GM12878 (cell line): ENCODE results near the gene BOLA1. TPM values are rescaled to one million over a fixed set of nuclear protein-coding genes. Genes with fewer than 3 reads are reported as not detected.

ENCODE experiments used
- ATAC-seq: fragments of 200-7000 bp; cut with Tn5 transposase; 3 replicates; pipeline ENCODE4 v1.9.1; 2020; ENCODE audit warnings: mild to moderate bottlenecking, moderate library complexity
- BruUV-seq: library from RNA; stranded (reverse); fragments of 400-500 nt; replicated peaks from 2 replicates; lab custom pipeline; 2021; lab: Mats Ljungman, UMichigan
- CTCF ChIA-PET: fragments of 300-600 bp; sonication (Branson Sonifier 250); formaldehyde crosslinking; extraction: SDS; loops from one replicate; lab custom pipeline; 2021; ENCODE audit warnings: inconsistent platforms; lab: Yijun Ruan, JAX
- POLR2A ChIA-PET: fragments of 350-600 bp; formaldehyde crosslinking; extraction: SDS; loops from one replicate; lab custom pipeline; 2021; ENCODE audit warnings: inconsistent platforms; lab: Charles Lee
- RAD21 ChIA-PET: fragments of 300-600 bp; sonication (Branson Sonifier 250); formaldehyde crosslinking; loops from one replicate; lab custom pipeline; 2023; ENCODE audit warnings: antibody characterized with exemption; ENCODE audit not compliant: unreplicated experiment; lab: Charles Lee
- SMC1A ChIA-PET: fragments of 300-600 bp; sonication (Branson Sonifier 250); formaldehyde crosslinking; loops from one replicate; lab custom pipeline; 2023; ENCODE audit not compliant: unreplicated experiment, uncharacterized antibody; lab: Charles Lee
- DNase-seq: peaks from one replicate; pipeline ENCODE4 v3.0.0-alpha.2; 2011; ENCODE audit warnings: low read depth, low spot score
- FAIRE-seq: peaks from 3 replicates; lab custom pipeline; 2011; peaks lifted over from hg19 to GRCh38; lab: Jason Lieb, UNC
- H2AFZ ChIP-seq: 2 replicates; pipeline ENCODE4 v1.6.0; 2011; ENCODE audit warnings: low read depth, low read length, control low read depth; ENCODE audit not compliant: control insufficient read depth
- H3K27ac ChIP-seq: 2 replicates; pipeline ENCODE4 v1.5.1; 2011; ENCODE audit warnings: control low read depth; ENCODE audit not compliant: control insufficient read depth, insufficient read depth
- H3K27me3 ChIP-seq, 2 experiments: replicated peaks in 1 of 2; 2 replicates each; pipeline versions ENCODE4 v1.6.0 to v1.6.1; 2011; ENCODE audit warnings: low read length in 1 of 2; ENCODE audit not compliant: control insufficient read depth in 2 of 2, insufficient read depth in 2 of 2
- H3K36me3 ChIP-seq, 2 experiments: 2 replicates each; pipeline ENCODE4 v1.5.1; 2011; ENCODE audit warnings: low read length in 1 of 2; ENCODE audit not compliant: control insufficient read depth in 2 of 2, insufficient read depth in 2 of 2
- H3K4me1 ChIP-seq: 2 replicates; pipeline ENCODE4 v1.6.1; 2011; ENCODE audit warnings: mild to moderate bottlenecking, low read length, moderate library complexity, mixed read lengths; ENCODE audit not compliant: control insufficient read depth, insufficient read depth
- H3K4me2 ChIP-seq: 2 replicates; pipeline ENCODE4 v1.6.0; 2011; ENCODE audit warnings: control low read depth; ENCODE audit not compliant: control insufficient read depth, insufficient read depth
- H3K4me3 ChIP-seq: fragments of 200-600 bp; sonication (generic); 2 replicates; pipeline ENCODE4 v1.5.1; 2016
- H3K79me2 ChIP-seq: 2 replicates; pipeline ENCODE4 v1.6.0; 2011; ENCODE audit warnings: low read length; ENCODE audit not compliant: control insufficient read depth, insufficient read depth
- H3K9ac ChIP-seq: 2 replicates; pipeline ENCODE4 v1.8.0; 2011; ENCODE audit warnings: low read length, control low read depth, mixed read lengths; ENCODE audit not compliant: control insufficient read depth, insufficient read depth
- H3K9me3 ChIP-seq: replicated peaks from 3 replicates; pipeline ENCODE4 v1.5.1; 2011; ENCODE audit warnings: mild to moderate bottlenecking, low read length; ENCODE audit not compliant: control insufficient read depth, insufficient read depth
- H4K20me1 ChIP-seq: 2 replicates; pipeline ENCODE4 v1.6.0; 2011; ENCODE audit not compliant: control insufficient read depth, insufficient read depth
- BCL3 ChIP-seq: IDR thresholded peaks from 2 replicates; pipeline ENCODE4 v1.6.1; 2011; ENCODE audit warnings: borderline replicate concordance, low read depth, mild to moderate bottlenecking, moderate library complexity, low read length; ENCODE audit not compliant: insufficient read depth, poor library complexity, severe bottlenecking
- GATAD2B ChIP-seq: fragments of 450-650 bp; conservative IDR thresholded peaks from 2 replicates; pipeline ENCODE4 v1.6.1; 2017; ENCODE audit warnings: low read depth, mild to moderate bottlenecking, moderate library complexity
- HDAC6 ChIP-seq: fragments of 200-600 bp; sonication (generic); IDR thresholded peaks from one replicate; pipeline ENCODE4 v1.8.0; 2017; ENCODE audit warnings: antibody characterized with exemption; ENCODE audit not compliant: unreplicated experiment
- MYB ChIP-seq: fragments of 150-350 bp; IDR thresholded peaks from 2 replicates; pipeline ENCODE4 v1.6.1; 2014; ENCODE audit warnings: mild to moderate bottlenecking, low read depth, low read length, borderline replicate concordance
- NFIC ChIP-seq: IDR thresholded peaks from 2 replicates; pipeline ENCODE4 v1.6.1; 2012; ENCODE audit warnings: low read depth, mild to moderate bottlenecking, inconsistent platforms, low read length, moderate library complexity
- NR2F1 ChIP-seq: fragments of 450-650 bp; conservative IDR thresholded peaks from 2 replicates; pipeline ENCODE4 v1.6.1; 2017; ENCODE audit warnings: mild to moderate bottlenecking
- PAX8 ChIP-seq: fragments of 450-650 bp; IDR thresholded peaks from 2 replicates; pipeline ENCODE4 v1.6.1; 2017; ENCODE audit warnings: mild to moderate bottlenecking, moderate library complexity
- RCOR1 ChIP-seq: conservative IDR thresholded peaks from 2 replicates; pipeline ENCODE4 v1.6.1; 2012; ENCODE audit warnings: low read depth, low read length, improper control_type of control experiment
- SMAD5 ChIP-seq: IDR thresholded peaks from 2 replicates; pipeline ENCODE4 v1.6.1; 2016; ENCODE audit warnings: antibody characterized with exemption, low read depth
- SMC3 ChIP-seq: IDR thresholded peaks from 2 replicates; pipeline ENCODE4 v1.6.1; 2011; ENCODE audit warnings: low read length, improper control_type of control experiment, borderline replicate concordance
- TCF3 ChIP-seq: IDR thresholded peaks from 2 replicates; pipeline ENCODE4 v1.6.1; 2012; ENCODE audit warnings: low read depth, mild to moderate bottlenecking, low read length, borderline replicate concordance; ENCODE audit not compliant: insufficient read depth
- ZNF622 ChIP-seq: fragments of 450-650 bp; IDR thresholded peaks from 2 replicates; pipeline ENCODE4 v1.6.1; 2017; ENCODE audit warnings: mild to moderate bottlenecking, inconsistent platforms
- WGBS: methylation state at CpG from one replicate; pipeline ENCODE4 v1.1.6; 2016; ENCODE audit warnings: low lambda C conversion rate; ENCODE audit not compliant: insufficient replicate concordance, insufficient coverage; ENCODE audit errors: missing lambda C conversion rate; 5-methylcytosine and 5-hydroxymethylcytosine counted together
- in situ Hi-C: fragments of 300-500 bp; cut with MboI; formaldehyde crosslinking; loops from 9 replicates; pipeline ENCODE4 v1.14.3; 2018; ENCODE audit warnings: mixed read lengths
- intact Hi-C: fragments of 100-400 bp; cut with micrococcal nuclease; formaldehyde crosslinking; loops from one replicate; pipeline ENCODE4 v1.14.2; 2022; ENCODE audit not compliant: unreplicated experiment
- polyA plus RNA-seq, 11 experiments: library from polyadenylated mRNA; depleted of rRNA in 4 of 11; unstranded in 6 of 11; stranded (reverse) in 5 of 11; fragments of >200 nt; fragmentation: Nextera tagmentation in 4 of 11; fragmentation: Illumina TruSeq in 1 of 11; extraction: Ambion mirVana in 4 of 11; extraction: Trizol in 1 of 11; gene quantifications; 1 replicate in 1 of 11; 2 replicates in 10 of 11; pipeline versions ENCODE4 v1.2.1 to v1.2.3, GENCODE V29; 2011 to 2016; ENCODE audit warnings: inconsistent platforms in 2 of 11, missing spikeins in 2 of 11, low read depth in 1 of 11
- total RNA-seq, 4 experiments: library from RNA; depleted of rRNA in 3 of 4; stranded (reverse); fragments of >200 nt in 3 of 4; fragmentation: Illumina TruSeq in 1 of 4; extraction: Trizol in 1 of 4; gene quantifications; 2 replicates each; pipeline versions ENCODE4 v1.2.1 to v1.2.3, GENCODE V29; 2013 to 2021

Gene BOLA1
- total and polyA plus RNA-seq, 10 of the 15 experiments (the other 5 are each of a cell fraction or from before 2014, with no cell fraction given), result 0.74 to 18.7 (median 11.3) TPM

GRCh38 chr1:149914545-149914944 lies 15.2 kb downstream of the BOLA1 start (continued):
- TF ChIP-seq SMC3 (no peak), SMAD5 (no peak), MYB (no peak), ZNF622 (no peak)

- POLR2A ChIA-PET, result interaction anchor here (0.6 to 1.2 kb wide), 2 partner anchors 13 to 23 kb away, joined by 3 to 4 read pairs; no protein-coding TSS in a partner anchor
- intact Hi-C loops, result no loop called here
- no peak for TF ChIP-seq RCOR1
- TF ChIP-seq TCF3, result no peak
- TF ChIP-seq GATAD2B, result no peak
- TF ChIP-seq BCL3, result no peak
- TF ChIP-seq PAX8, result no peak
- TF ChIP-seq NR2F1, result 0 out of 2 replicates have a peak, but pooled peaks have one; percentile 20
- no peak for TF ChIP-seq NFIC
- TF ChIP-seq HDAC6, result no peak
- TF ChIP-seq, all 136 proteins: peak for 1
- in situ Hi-C loops, result no loop called here
- Histone ChIP-seq H3K9ac (no peak overlapping the region), H3K79me2 (no peaks in the 10 kb centered on the region), H2AFZ (no peak overlapping the region), H3K27ac (no peak overlapping the region), H3K4me2 (no peak overlapping the region), H3K9me3 (no peaks in the 10 kb centered on the region), H3K36me3 (no peaks in the 10 kb centered on the region), H3K4me1 (peaks cover 10% of the 10 kb centered on the region; the same call in 1 of the 2 replicates), H3K4me3 (no peak overlapping the region), H3K27me3 (peaks cover 0 to 3% of the 10 kb centered on the region in 2 experiments; a peak in 2 of 4 replicates), H4K20me1 (no peaks in the 10 kb centered on the region)
- FAIRE-seq (no peak), DNase-seq (no peak), ATAC-seq (no peak)
- 85% methylated on average over 11 of the region's 11 CpGs for WGBS
- ChIA-PET SMC1A (no interaction called here), CTCF (interaction anchor here (1.0 kb wide), 1 partner anchor 14 kb away, joined by 3 read pairs; no protein-coding TSS in a partner anchor), RAD21 (no interaction called here)
- no TSS peak for BruUV-seq
These were observed 16.2 kb downstream of the BOLA1 start for GRCh38 chr1:149915429-149916192.
